ENCODE results near the gene NR2F6. TPM values are rescaled to one million over a fixed set of nuclear protein-coding genes. Genes with fewer than 3 reads are reported as not detected.

NR2F6 gene
- polyA plus RNA-seq, 3 donors from 2014 or later = 0.67 to 1.4 (median 0.94) TPM

GRCh38 chr19:17240826-17241399 lies 4.8 kb downstream of the NR2F6 start:
- H3K4me3 Mint-ChIP-seq = peak overlapping the region in 1 of 5 donors; percentile 28
- H3K4me1 Mint-ChIP-seq = peaks cover 0 to 4% of the 10 kb centered on the region in 2 donors
- H3K27ac Mint-ChIP-seq = no peak overlapping the region
- no peak for DNase-seq
- no peaks in the 10 kb centered on the region for H3K9me3 Mint-ChIP-seq
- H3K36me3 Mint-ChIP-seq = no peaks in the 10 kb centered on the region
- H3K27me3 Mint-ChIP-seq (ENCODE audit: low read depth in 3 of 3) = peaks cover 0 to 4% (median 0%) of the 10 kb centered on the region in 3 donors

- peaks cover 0 to 4% (median 0%) of the 10 kb centered on the region in 3 donors for H3K27me3 Mint-ChIP-seq (ENCODE audit: low read depth in 3 of 3)
- H3K27ac Mint-ChIP-seq = no peak overlapping the region
- no peak for DNase-seq
- H3K4me3 Mint-ChIP-seq = no peak overlapping the region
- peaks cover under 1 to 4% of the 10 kb centered on the region in 2 donors for H3K4me1 Mint-ChIP-seq
- H3K9me3 Mint-ChIP-seq = no peaks in the 10 kb centered on the region
- no peaks in the 10 kb centered on the region for H3K36me3 Mint-ChIP-seq
Observed at GRCh38 chr19:17240062-17240752, 5.5 kb downstream of the NR2F6 start.

GRCh38 chr19:17237747-17238706 lies 7.7 kb downstream of the NR2F6 start:
- Mint-ChIP-seq H3K27ac (no peak overlapping the region), H3K4me3 (peak overlapping the region in 1 of 5 donors; percentile 64), H3K27me3 (ENCODE audit: low read depth in 3 of 3) (peaks cover 0 to 7% (median 1%) of the 10 kb centered on the region in 3 donors), H3K36me3 (no peaks in the 10 kb centered on the region), H3K4me1 (peaks cover 7 to 10% of the 10 kb centered on the region in 2 donors), H3K9me3 (no peaks in the 10 kb centered on the region)
- DNase-seq = no peak

GRCh38 chr19:17236811-17237543 lies 8.7 kb downstream of the NR2F6 start:
- DNase-seq = no peak
- Mint-ChIP-seq H3K4me1 (peaks cover 7 to 10% of the 10 kb centered on the region in 2 donors), H3K9me3 (no peaks in the 10 kb centered on the region), H3K27ac (no peak overlapping the region), H3K36me3 (no peaks in the 10 kb centered on the region), H3K4me3 (peak overlapping the region in 1 of 5 donors; percentile 50), H3K27me3 (ENCODE audit: low read depth in 3 of 3) (peaks cover 0 to 7% (median 1%) of the 10 kb centered on the region in 3 donors)

- H3K27me3 Mint-ChIP-seq (ENCODE audit: low read depth in 3 of 3) = peaks cover 0 to 7% (median 1%) of the 10 kb centered on the region in 3 donors
- no peaks in the 10 kb centered on the region for H3K9me3 Mint-ChIP-seq
- no peak overlapping the region for H3K27ac Mint-ChIP-seq
- DNase-seq = no peak
- H3K4me3 Mint-ChIP-seq = peak overlapping the region in 3 of 5 donors; percentile 6 to 35 (median 21)
- no peaks in the 10 kb centered on the region for H3K36me3 Mint-ChIP-seq
- H3K4me1 Mint-ChIP-seq = peaks cover 7 to 10% of the 10 kb centered on the region in 2 donors
Observed at GRCh38 chr19:17235971-17236777, 9.5 kb downstream of the NR2F6 start.

- no peak overlapping the region for H3K27ac Mint-ChIP-seq
- no peaks in the 10 kb centered on the region for H3K9me3 Mint-ChIP-seq
- H3K4me3 Mint-ChIP-seq = peak overlapping the region; percentile 57 to 76 (median 68)
- peaks cover 7 to 10% of the 10 kb centered on the region in 2 donors for H3K4me1 Mint-ChIP-seq
- H3K27me3 Mint-ChIP-seq (ENCODE audit: low read depth in 3 of 3) = peaks cover 0 to 7% (median 1%) of the 10 kb centered on the region in 3 donors
- no peaks in the 10 kb centered on the region for H3K36me3 Mint-ChIP-seq
- DNase-seq = peak; percentile 65 to 76 (median 69)
Observed at GRCh38 chr19:17235300-17235970, 10.3 kb downstream of the NR2F6 start.

- DNase-seq = peak; percentile 32 to 39 (median 35)
- H3K36me3 Mint-ChIP-seq = no peaks in the 10 kb centered on the region
- peaks cover 7 to 10% of the 10 kb centered on the region in 2 donors for H3K4me1 Mint-ChIP-seq
- peak overlapping the region; percentile 57 to 76 (median 68) for H3K4me3 Mint-ChIP-seq
- no peaks in the 10 kb centered on the region for H3K9me3 Mint-ChIP-seq
- H3K27ac Mint-ChIP-seq = no peak overlapping the region
- H3K27me3 Mint-ChIP-seq (ENCODE audit: low read depth in 3 of 3) = peaks cover 0 to 7% (median 1%) of the 10 kb centered on the region in 3 donors
Observed at GRCh38 chr19:17234911-17235299, 10.8 kb downstream of the NR2F6 start.

- Mint-ChIP-seq H3K9me3 (no peaks in the 10 kb centered on the region), H3K4me3 (no peak overlapping the region), H3K4me1 (peaks cover 7 to 11% of the 10 kb centered on the region in 2 donors), H3K36me3 (no peaks in the 10 kb centered on the region), H3K27me3 (ENCODE audit: low read depth in 3 of 3) (peaks cover 0 to 9% (median 0%) of the 10 kb centered on the region in 3 donors), H3K27ac (no peak overlapping the region)
- no peak for DNase-seq
Observed at GRCh38 chr19:17232258-17232657, 13.5 kb downstream of the NR2F6 start.

GRCh38 chr19:17229890-17230289 lies 15.8 kb downstream of the NR2F6 start:
- H3K27me3 Mint-ChIP-seq (ENCODE audit: low read depth in 3 of 3) = peaks cover 0 to 19% (median 3%) of the 10 kb centered on the region in 3 donors
- no peak overlapping the region for H3K4me3 Mint-ChIP-seq
- no peak overlapping the region for H3K27ac Mint-ChIP-seq
- H3K9me3 Mint-ChIP-seq = no peaks in the 10 kb centered on the region
- H3K4me1 Mint-ChIP-seq = peaks cover 9 to 18% of the 10 kb centered on the region in 2 donors
- no peaks in the 10 kb centered on the region for H3K36me3 Mint-ChIP-seq
- no peak for DNase-seq

GRCh38 chr19:17227798-17228367 lies 17.8 kb downstream of the NR2F6 start:
- H3K27ac Mint-ChIP-seq = peak overlapping the region in 1 of 6 donors; percentile 58
- H3K4me1 Mint-ChIP-seq = peaks cover 6 to 12% of the 10 kb centered on the region in 2 donors
- no peaks in the 10 kb centered on the region for H3K36me3 Mint-ChIP-seq
- no peak for DNase-seq
- H3K9me3 Mint-ChIP-seq = no peaks in the 10 kb centered on the region
- peaks cover 0 to 12% (median 3%) of the 10 kb centered on the region in 3 donors for H3K27me3 Mint-ChIP-seq (ENCODE audit: low read depth in 3 of 3)
- H3K4me3 Mint-ChIP-seq = peak overlapping the region in 2 of 5 donors; percentile 18 to 24

- peaks cover 0 to 12% (median 3%) of the 10 kb centered on the region in 3 donors for H3K27me3 Mint-ChIP-seq (ENCODE audit: low read depth in 3 of 3)
- peaks cover 6 to 12% of the 10 kb centered on the region in 2 donors for H3K4me1 Mint-ChIP-seq
- H3K36me3 Mint-ChIP-seq = no peaks in the 10 kb centered on the region
- no peaks in the 10 kb centered on the region for H3K9me3 Mint-ChIP-seq
- peak within 1 kb of the TSS; percentile 95 to 99 (median 96) for H3K27ac Mint-ChIP-seq
- peak within 1 kb of the TSS; percentile 91 to 98 (median 95) for H3K4me3 Mint-ChIP-seq
- peak; percentile 96 to 98 (median 97) for DNase-seq
Observed at GRCh38 chr19:17226002-17226933, 19.5 kb downstream of the NR2F6 start, which contains the start of gene OCEL1. OCEL1 (plus strand) TSS chr19:17226226; CDS start chr19:17226248, 22 bp downstream.

Data from immature natural killer cell (primary cell).